ENCODE data around the gene OGA. TPM values are rescaled to one million over a fixed set of nuclear protein-coding genes. Genes with fewer than 3 reads are reported as not detected.

Gene OGA
- total and polyA plus RNA-seq, 9 of the 15 experiments (the other 6 are each of a cell fraction or from before 2014, with no cell fraction given) = 13.5 to 73.5 (median 59.5) TPM

GRCh38 chr10:101774589-101775272, 43.5 kb downstream of the OGA start (continued):
- TF ChIP-seq MITF (IDR thresholded peaks at IDR 0.05) = no peak
- no peak for TF ChIP-seq HNRNPH1 (optimal IDR thresholded peaks at IDR 0.05; ENCODE audit: low read depth, low read length)
- TF ChIP-seq ZNF551 (CRISPR knock-in tag; IDR thresholded peaks at IDR 0.05) = no peak
- no peak for TF ChIP-seq SOX6 (IDR thresholded peaks at IDR 0.05)
- no peak for TF ChIP-seq SMC3 (conservative IDR thresholded peaks at IDR 0.05; ENCODE audit: insufficient read depth, low read depth, low read length)

- no peak overlapping the region for H3K4me3 ChIP-seq
- no peak for ATAC-seq
- peaks cover 4 to 6% of the 10 kb centered on the region in 2 experiments; a peak in 1 of 5 replicates for H3K27me3 ChIP-seq (ENCODE audit: control insufficient read depth in 2 of 2, insufficient read depth in 2 of 2, low read length in 2 of 2)
- peaks cover 6 to 32% of the 10 kb centered on the region in 2 experiments for H3K4me1 ChIP-seq (replicated peaks in 1 of 2; ENCODE audit: control insufficient read depth in 2 of 2, insufficient read depth in 2 of 2, low read length in 2 of 2)
- in situ Hi-C loops (cut with MboI) (no loop called here), intact Hi-C loops (cut with micrococcal nuclease) (no loop called here)
- WGBS (ENCODE audit: insufficient coverage, low coverage, missing lambda C conversion rate) = 27% methylated on average over 10 of the region's 13 CpGs
- BruUV-seq (replicated peaks) = no TSS peak
- H3K9me3 ChIP-seq (replicated peaks; ENCODE audit: control insufficient read depth, insufficient read depth, low read depth, low read length) = no peaks in the 10 kb centered on the region
- H2AFZ ChIP-seq (ENCODE audit: low read depth, low read length) = no peak overlapping the region
- H4K20me1 ChIP-seq (replicated peaks; ENCODE audit: control insufficient read depth, insufficient read depth, low read length) = peaks cover 4% of the 10 kb centered on the region
- ChIA-PET CTCF (ENCODE audit: low intra/inter-chr PET ratio) (no interaction called here), POLR2A (interaction anchor here (0.6 to 1.6 kb wide), 6 partner anchors 11 to 295 kb away, joined by 3 to 4 read pairs (median 4); no protein-coding TSS in a partner anchor)
- H3K79me2 ChIP-seq (ENCODE audit: control insufficient read depth, insufficient read depth, low read length) = no peaks in the 10 kb centered on the region
- H3K27ac ChIP-seq (ENCODE audit: extremely low read depth, low read depth, low read length) = no peak overlapping the region
- H3K9ac ChIP-seq (ENCODE audit: insufficient read depth in 1 of 2, low read depth in 2 of 2, low read length in 2 of 2) = no peak overlapping the region
- peaks cover 3% of the 10 kb centered on the region; the same call in 1 of the 3 replicates for H3K36me3 ChIP-seq (ENCODE audit: control insufficient read depth, insufficient read depth, low read length)
- no peak for DNase-seq (ENCODE audit: extremely low read depth in 1 of 4, low spot score in 3 of 4)
- no peak overlapping the region for H3K4me2 ChIP-seq (ENCODE audit: insufficient read depth, low read length)
- FAIRE-seq = no peak
- H3K9me1 ChIP-seq (ENCODE audit: control insufficient read depth, insufficient read depth, low read length) = no peaks in the 10 kb centered on the region
- TF ChIP-seq ZNF764 (CRISPR knock-in tag; IDR thresholded peaks at IDR 0.05; ENCODE audit: low read depth) (no peak), CEBPZ (IDR thresholded peaks at IDR 0.05; ENCODE audit: borderline replicate concordance, low read depth, low read length) (no peak), NRF1 (conservative IDR thresholded peaks at IDR 0.05 in 1 of 2, IDR thresholded peaks at IDR 0.05 in 1 of 2) (no peak), BRCA1 (IDR thresholded peaks at IDR 0.05) (no peak), BRCA1 (CRISPR knock-in tag; IDR thresholded peaks at IDR 0.05) (no peak), PRPF4 (IDR thresholded peaks at IDR 0.05; ENCODE audit: insufficient read depth, low read depth, low read length, poor library complexity, severe bottlenecking) (no peak), HMGN3 (IDR thresholded peaks at IDR 0.05; ENCODE audit: borderline replicate concordance, extremely low read depth, insufficient read length, low read depth, low read length) (no peak), THAP7 (CRISPR knock-in tag; IDR thresholded peaks at IDR 0.05) (no peak), ZKSCAN1 (IDR thresholded peaks at IDR 0.05; ENCODE audit: low read depth, low read length) (no peak), SAFB (IDR thresholded peaks at IDR 0.05; ENCODE audit: borderline replicate concordance, low read depth, low read length) (no peak)
Observed at GRCh38 chr10:101773923-101774588, 44.2 kb downstream of the OGA start.

Measured in K562 (cell line).